B cell (primary cell): ENCODE data around the gene CYP26B1. TPM values are rescaled to one million over a fixed set of nuclear protein-coding genes. Genes with fewer than 3 reads are reported as not detected.

ENCODE experiments used
- ATAC-seq: fragments of 200-7000 bp; cut with Tn5 transposase; one replicate; pipeline ENCODE4 v1.10.0; 2021; ENCODE audit warnings: low read depth, mild to moderate bottlenecking, moderate number of reproducible peaks, moderate library complexity
- CTCF ChIA-PET: fragments of 350-600 bp; sonication (Branson Sonifier 250); formaldehyde crosslinking; loops from one replicate; lab custom pipeline; 2021; ENCODE audit warnings: antibody characterized with exemption, inconsistent platforms; lab: Charles Lee
- POLR2A ChIA-PET: fragments of 350-600 bp; sonication (Branson Sonifier 250); formaldehyde crosslinking; loops from one replicate; lab custom pipeline; 2021; ENCODE audit warnings: antibody characterized with exemption; lab: Charles Lee
- DNase-seq: peaks from one replicate; pipeline ENCODE4 v3.0.0; 2013
- H2AFZ ChIP-seq: 2 replicates; pipeline ENCODE4 v1.6.1; 2012; ENCODE audit warnings: mild to moderate bottlenecking, low read depth, low read length; ENCODE audit not compliant: insufficient read depth, poor library complexity, severe bottlenecking
- H3K27ac ChIP-seq, 2 donors: 1 replicate in 1 of 2; 2 replicates in 1 of 2; pipeline ENCODE4 v1.5.1; 2012 to 2013; ENCODE audit warnings: low read length in 2 of 2, mild to moderate bottlenecking in 2 of 2, moderate library complexity in 1 of 2
- H3K27me3 ChIP-seq, 4 experiments: fragments of 200-600 bp in 1 of 4; sonication (generic) in 1 of 4; replicated peaks in 1 of 4; 1 replicate in 2 of 4; 2 replicates in 2 of 4; pipeline versions ENCODE4 v1.6.1 to v1.7.0; 2013 to 2016; ENCODE audit warnings: low read length in 3 of 4, mild to moderate bottlenecking in 2 of 4, mixed read lengths in 1 of 4, moderate library complexity in 1 of 4; ENCODE audit not compliant: insufficient read depth in 4 of 4, control insufficient read depth in 3 of 4; ENCODE audit errors: control extremely low read depth in 1 of 4
- H3K36me3 ChIP-seq, 2 experiments: replicated peaks in 1 of 2; 1 replicate in 1 of 2; 2 replicates in 1 of 2; pipeline versions ENCODE4 v1.6.1 to v1.7.1; 2013; ENCODE audit warnings: low read length in 1 of 2; ENCODE audit not compliant: insufficient read depth in 2 of 2, control insufficient read depth in 1 of 2; ENCODE audit errors: control extremely low read depth in 1 of 2, extremely low read depth in 1 of 2
- H3K4me1 ChIP-seq, 2 donors: fragments of 200-600 bp in 1 of 2; sonication (generic) in 1 of 2; 1 replicate in 1 of 2; 2 replicates in 1 of 2; pipeline versions ENCODE4 v1.5.1 to v1.6.1; 2013 to 2017; ENCODE audit warnings: low read length in 2 of 2; ENCODE audit not compliant: control insufficient read depth in 2 of 2, insufficient read depth in 2 of 2
- H3K4me2 ChIP-seq: replicated peaks from 2 replicates; pipeline ENCODE3; 2012; ENCODE audit warnings: mild to moderate bottlenecking, low read depth, low read length; ENCODE audit not compliant: poor library complexity, severe bottlenecking
- H3K4me3 ChIP-seq, 5 experiments: fragments of 200-600 bp in 1 of 5; sonication (generic) in 1 of 5; 1 replicate in 3 of 5; 2 replicates in 2 of 5; pipeline versions ENCODE4 v1.5.1 to v1.7.0; 2011 to 2016; ENCODE audit warnings: low read length in 4 of 5, mild to moderate bottlenecking in 4 of 5, low read depth in 2 of 5, control low read depth in 1 of 5, moderate library complexity in 1 of 5; ENCODE audit not compliant: insufficient read depth in 1 of 5; ENCODE audit errors: control extremely low read depth in 1 of 5, extremely low read depth in 1 of 5
- H3K79me2 ChIP-seq: fragments of 200-600 bp; sonication (generic); one replicate; pipeline ENCODE4 v1.6.0; 2016; ENCODE audit warnings: low read length; ENCODE audit not compliant: control insufficient read depth, insufficient read depth
- H3K9ac ChIP-seq: fragments of 200-600 bp; sonication (generic); 2 replicates; pipeline ENCODE4 v1.6.1; 2017; ENCODE audit warnings: mild to moderate bottlenecking, low read length, moderate library complexity
- H3K9me3 ChIP-seq, 3 donors: one replicate each; pipeline versions ENCODE4 v1.6.1 to v1.7.1; 2013; ENCODE audit warnings: low read length in 2 of 3; ENCODE audit not compliant: control insufficient read depth in 2 of 3, insufficient read depth in 1 of 3; ENCODE audit errors: control extremely low read depth in 1 of 3
- H4K20me1 ChIP-seq: 2 replicates; pipeline ENCODE4 v1.6.0; 2012; ENCODE audit warnings: mild to moderate bottlenecking, low read length; ENCODE audit not compliant: insufficient read depth, control insufficient read depth, poor library complexity, severe bottlenecking
- H3K27ac Mint-ChIP-seq: one replicate; pipeline ENCODE4 v1.8.0; 2021; ENCODE audit warnings: mixed read lengths
- H3K27me3 Mint-ChIP-seq: one replicate; pipeline ENCODE4 v1.8.0; 2021; ENCODE audit warnings: mixed read lengths
- H3K4me1 Mint-ChIP-seq: one replicate; pipeline ENCODE4 v1.8.0; 2021; ENCODE audit warnings: mixed read lengths
- H3K4me3 Mint-ChIP-seq: one replicate; pipeline ENCODE4 v1.8.0; 2021; ENCODE audit warnings: mixed read lengths
- H3K9me3 Mint-ChIP-seq: one replicate; pipeline ENCODE4 v1.8.0; 2022; ENCODE audit warnings: mixed read lengths; ENCODE audit not compliant: insufficient read depth
- CTCF ChIP-seq: fragments of 200-600 bp; IDR thresholded peaks from one replicate; pipeline ENCODE4 v1.8.0; 2022; ENCODE audit warnings: antibody characterized with exemption, mild to moderate bottlenecking
- EZH2 ChIP-seq: IDR thresholded peaks from 2 replicates; pipeline ENCODE4 v1.6.1; 2012; ENCODE audit warnings: borderline replicate concordance, low read depth, mild to moderate bottlenecking, moderate library complexity, low read length; ENCODE audit not compliant: insufficient read depth, poor library complexity, severe bottlenecking
- WGBS: methylation state at CpG from one replicate; pipeline ENCODE4 v1.1.5; 2013; ENCODE audit warnings: missing lambda C conversion rate; ENCODE audit not compliant: insufficient coverage; 5-methylcytosine and 5-hydroxymethylcytosine counted together
- intact Hi-C: fragments of 100-400 bp; cut with micrococcal nuclease; formaldehyde crosslinking; loops from one replicate; pipeline ENCODE4 v1.10.0; 2022
- polyA plus RNA-seq: library from polyadenylated mRNA; depleted of rRNA; stranded (reverse); fragments of >200 nt; gene quantifications from 2 replicates; pipeline ENCODE4 v1.2.3, GENCODE V29; 2012
- total RNA-seq, 2 donors: library from RNA; stranded (reverse); fragments of 120-200 nt in 1 of 2; gene quantifications; 1 replicate in 1 of 2; 2 replicates in 1 of 2; pipeline versions ENCODE4 v1.2.3 to v1.2.4, GENCODE V29; 2013 to 2022

CYP26B1 gene
- total and polyA plus RNA-seq, 2 donors (not counting 1 experiment from before 2014, with no cell fraction given) = not detected

GRCh38 chr2:72136331-72136730 is 11.3 kb downstream of the CYP26B1 start:
- no peaks in the 10 kb centered on the region for H3K27me3 ChIP-seq
- Mint-ChIP-seq H3K9me3 (no peaks in the 10 kb centered on the region), H3K4me1 (no peaks in the 10 kb centered on the region), H3K4me3 (no peak overlapping the region), H3K27me3 (no peaks in the 10 kb centered on the region), H3K27ac (no peak overlapping the region)
- no peak for TF ChIP-seq EZH2
- no peak for TF ChIP-seq CTCF
- 79% methylated on average over 9 of the region's 10 CpGs for WGBS
- CTCF ChIA-PET = interaction anchor here (0.6 to 2.3 kb wide), 2 partner anchors 14 to 73 kb away, joined by 3 to 7 read pairs; no protein-coding TSS in a partner anchor
- H3K9ac ChIP-seq = no peak overlapping the region
- H3K79me2 ChIP-seq = no peaks in the 10 kb centered on the region
- H4K20me1 ChIP-seq = no peaks in the 10 kb centered on the region
- H3K27ac ChIP-seq = no peak overlapping the region
- H3K4me1 ChIP-seq = no peaks in the 10 kb centered on the region
- peaks cover 0 to 9% (median 0%) of the 10 kb centered on the region in 3 donors for H3K9me3 ChIP-seq
- H2AFZ ChIP-seq = no peak overlapping the region
- no peaks in the 10 kb centered on the region for H3K36me3 ChIP-seq
- POLR2A ChIA-PET = no interaction called here
- H3K4me2 ChIP-seq = no peak overlapping the region
- DNase-seq (no peak), ATAC-seq (no peak)
- intact Hi-C loops = no loop called here
- H3K4me3 ChIP-seq = no peak overlapping the region

GRCh38 chr2:72135921-72136320 is 11.7 kb downstream of the CYP26B1 start:
- ChIA-PET POLR2A (no interaction called here), CTCF (interaction anchor here (0.6 to 2.3 kb wide), 2 partner anchors 14 to 73 kb away, joined by 3 to 7 read pairs; no protein-coding TSS in a partner anchor)
- H2AFZ ChIP-seq = no peak overlapping the region
- H3K27ac ChIP-seq = no peak overlapping the region
- WGBS = no CpG with 5 or more reads among the region's 8 CpGs
- Mint-ChIP-seq H3K9me3 (no peaks in the 10 kb centered on the region), H3K4me3 (no peak overlapping the region), H3K27ac (no peak overlapping the region), H3K27me3 (no peaks in the 10 kb centered on the region), H3K4me1 (no peaks in the 10 kb centered on the region)
- intact Hi-C loops = no loop called here
- H3K4me2 ChIP-seq = no peak overlapping the region
- no peak overlapping the region for H3K4me3 ChIP-seq
- ATAC-seq (no peak), DNase-seq (no peak)
- no peak overlapping the region for H3K9ac ChIP-seq
- no peaks in the 10 kb centered on the region for H4K20me1 ChIP-seq
- TF ChIP-seq EZH2 (no peak), CTCF (no peak)
- H3K36me3 ChIP-seq = no peaks in the 10 kb centered on the region
- no peaks in the 10 kb centered on the region for H3K4me1 ChIP-seq
- peaks cover 0 to 9% (median 0%) of the 10 kb centered on the region in 3 donors for H3K9me3 ChIP-seq
- H3K27me3 ChIP-seq = no peaks in the 10 kb centered on the region
- no peaks in the 10 kb centered on the region for H3K79me2 ChIP-seq
